Measurements from ENCODE around the gene SAMD1.

The SAMD1 gene

DNA sequence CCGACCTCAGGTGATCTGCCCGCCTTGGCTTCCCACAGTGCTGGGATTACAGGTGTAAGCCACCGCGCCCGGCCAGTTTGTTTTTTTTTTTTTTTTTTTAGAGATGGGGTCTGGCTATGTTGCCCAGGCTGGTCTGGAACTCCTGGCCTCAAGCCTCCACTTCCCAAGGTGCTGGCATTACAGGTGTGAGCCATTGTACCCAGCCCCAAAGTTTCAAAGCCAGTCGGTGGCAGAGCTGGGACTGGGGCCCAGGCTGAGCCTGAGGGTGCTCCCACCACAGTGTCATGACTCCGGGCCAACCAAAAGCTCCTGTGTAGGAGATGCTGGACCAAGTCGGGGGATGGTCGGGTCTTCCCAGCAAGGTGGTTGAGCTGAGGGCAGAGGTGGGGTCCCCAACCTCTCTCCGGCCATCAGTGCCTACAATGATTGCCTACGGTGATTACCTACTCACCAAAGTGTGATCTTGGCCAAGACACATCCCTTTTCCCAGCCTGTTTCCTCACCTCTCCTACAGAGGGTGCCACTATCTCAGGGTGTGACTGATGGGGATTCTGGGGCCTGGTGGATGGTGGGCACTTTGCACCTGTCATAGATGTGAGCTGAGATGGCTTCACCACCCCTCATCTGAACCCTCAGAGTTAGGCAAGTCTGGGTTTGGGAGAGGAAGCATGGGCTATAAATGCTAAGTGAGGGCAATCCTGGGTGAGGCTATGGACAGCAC is 5.9 kb upstream of the SAMD1 start:
- Histone ChIP-seq H3K4me3 (ENCODE audit: severe bottlenecking) (no peak overlapping the region), H3K36me3 (ENCODE audit: low read depth) (peaks cover 17% of the 10 kb centered on the region), H3K9me3 (ENCODE audit: severe bottlenecking) (no peaks in the 10 kb centered on the region), H3K4me1 (ENCODE audit: insufficient read depth, poor library complexity, severe bottlenecking) (no peaks in the 10 kb centered on the region), H3K27me3 (ENCODE audit: insufficient read depth, poor library complexity, severe bottlenecking) (no peaks in the 10 kb centered on the region), H3K27ac (ENCODE audit: poor library complexity, severe bottlenecking) (no peak overlapping the region)
- TF ChIP-seq CTCF (IDR thresholded peaks at IDR 0.05; ENCODE audit: poor library complexity, severe bottlenecking): peak; percentile 15
- no peak; the same call in 2 of the 3 replicates for ATAC-seq (ENCODE audit: low read depth)
- DNase-seq (ENCODE audit: low spot score): no peak

DNA sequence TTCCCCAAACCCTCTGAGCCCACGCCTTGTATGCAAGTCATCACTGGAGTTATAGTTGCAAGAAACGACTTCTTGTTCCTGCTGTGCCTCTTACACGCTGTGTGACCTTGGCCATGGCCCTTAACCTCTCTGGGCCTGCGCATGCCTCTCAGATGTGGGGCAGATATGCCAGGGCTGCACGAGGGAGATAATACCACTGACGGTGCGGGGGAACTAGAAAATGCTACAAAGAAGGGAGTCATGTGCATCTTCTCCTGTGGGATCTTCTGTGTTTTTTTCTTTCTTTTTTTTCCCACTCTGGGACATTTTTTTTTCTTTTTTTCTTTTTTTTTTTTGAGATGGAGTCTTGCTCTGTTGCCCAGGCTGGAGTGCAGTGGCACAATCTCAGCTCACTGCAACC is 4.3 kb upstream of the SAMD1 start:
- H3K4me3 ChIP-seq (ENCODE audit: severe bottlenecking): no peak overlapping the region
- H3K4me1 ChIP-seq (ENCODE audit: insufficient read depth, poor library complexity, severe bottlenecking): no peaks in the 10 kb centered on the region
- H3K9me3 ChIP-seq (ENCODE audit: severe bottlenecking): no peaks in the 10 kb centered on the region
- H3K36me3 ChIP-seq (ENCODE audit: low read depth): peaks cover 6% of the 10 kb centered on the region; the same call in 1 of the 2 replicates
- no peak overlapping the region for H3K27ac ChIP-seq (ENCODE audit: poor library complexity, severe bottlenecking)
- no peaks in the 10 kb centered on the region for H3K27me3 ChIP-seq (ENCODE audit: insufficient read depth, poor library complexity, severe bottlenecking)
- DNase-seq (ENCODE audit: low spot score) (no peak), ATAC-seq (ENCODE audit: low read depth) (no peak)
- TF ChIP-seq CTCF (IDR thresholded peaks at IDR 0.05; ENCODE audit: poor library complexity, severe bottlenecking): no peak

- no peak for DNase-seq (ENCODE audit: low spot score)
- H3K9me3 ChIP-seq (ENCODE audit: severe bottlenecking): no peaks in the 10 kb centered on the region
- no peak for TF ChIP-seq CTCF (IDR thresholded peaks at IDR 0.05; ENCODE audit: poor library complexity, severe bottlenecking)
- H3K27me3 ChIP-seq (ENCODE audit: insufficient read depth, poor library complexity, severe bottlenecking): no peaks in the 10 kb centered on the region
- no peaks in the 10 kb centered on the region for H3K4me1 ChIP-seq (ENCODE audit: insufficient read depth, poor library complexity, severe bottlenecking)
- no peak for ATAC-seq (ENCODE audit: low read depth)
- H3K27ac ChIP-seq (ENCODE audit: poor library complexity, severe bottlenecking): no peak overlapping the region
- H3K36me3 ChIP-seq (ENCODE audit: low read depth): peaks cover 16% of the 10 kb centered on the region
- no peak overlapping the region for H3K4me3 ChIP-seq (ENCODE audit: severe bottlenecking)
Observed at GRCh38 chr19:14093117-14093823, 2.7 kb upstream of the SAMD1 start.

- ATAC-seq (ENCODE audit: low read depth) (no peak), DNase-seq (ENCODE audit: low spot score) (no peak)
- Histone ChIP-seq H3K36me3 (ENCODE audit: low read depth) (peaks cover 26% of the 10 kb centered on the region), H3K27me3 (ENCODE audit: insufficient read depth, poor library complexity, severe bottlenecking) (no peaks in the 10 kb centered on the region), H3K27ac (ENCODE audit: poor library complexity, severe bottlenecking) (peak overlapping the region; percentile 67), H3K4me1 (ENCODE audit: insufficient read depth, poor library complexity, severe bottlenecking) (no peaks in the 10 kb centered on the region), H3K4me3 (ENCODE audit: severe bottlenecking) (peak overlapping the region; percentile 70), H3K9me3 (ENCODE audit: severe bottlenecking) (no peaks in the 10 kb centered on the region)
- TF ChIP-seq CTCF (IDR thresholded peaks at IDR 0.05; ENCODE audit: poor library complexity, severe bottlenecking): no peak
Observed at GRCh38 chr19:14091813-14092462, 1.4 kb upstream of the SAMD1 start.
